ENCODE results near the gene HCN2.

The HCN2 gene

DNA sequence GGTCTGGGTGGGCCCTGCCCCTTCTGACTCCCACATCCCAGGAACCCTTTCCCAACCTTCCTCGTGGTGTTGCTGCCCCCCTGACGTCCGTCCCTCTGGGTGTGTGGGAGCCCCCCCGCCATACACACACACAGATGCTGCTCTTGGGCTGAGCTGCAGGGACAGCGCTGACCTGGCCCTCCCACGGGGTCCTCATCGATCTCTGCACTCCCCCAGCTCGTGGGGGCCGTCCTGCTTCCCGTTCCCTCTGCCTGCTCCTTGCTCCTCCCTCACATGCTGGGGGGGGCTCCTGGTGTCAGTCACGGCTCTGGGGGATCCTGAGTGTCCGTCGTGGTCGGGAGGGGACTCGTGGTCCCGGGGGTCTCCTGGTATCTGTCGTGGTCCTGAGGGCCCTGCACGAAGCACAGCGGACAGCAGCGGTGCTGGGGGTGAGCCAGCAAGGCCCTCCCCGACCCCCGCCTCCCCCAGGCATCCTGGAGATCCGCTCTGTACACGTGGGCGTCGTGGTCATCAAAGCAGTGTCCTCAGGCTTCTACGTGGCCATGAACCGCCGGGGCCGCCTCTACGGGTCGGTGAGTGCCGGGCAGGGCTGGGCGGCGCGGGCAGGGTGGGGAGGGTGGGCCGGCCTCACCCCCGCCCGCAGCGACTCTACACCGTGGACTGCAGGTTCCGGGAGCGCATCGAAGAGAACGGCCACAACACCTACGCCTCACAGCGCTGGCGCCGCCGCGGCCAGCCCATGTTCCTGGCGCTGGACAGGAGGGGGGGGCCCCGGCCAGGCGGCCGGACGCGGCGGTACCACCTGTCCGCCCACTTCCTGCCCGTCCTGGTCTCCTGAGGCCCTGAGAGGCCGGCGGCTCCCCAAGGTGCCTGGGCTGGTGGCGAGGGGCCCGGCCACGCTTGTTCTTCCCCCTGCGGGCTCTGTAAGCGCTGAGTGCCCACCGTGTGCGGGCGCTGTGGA is 53.4 kb downstream of the HCN2 start:
- no peak for DNase-seq

DNA sequence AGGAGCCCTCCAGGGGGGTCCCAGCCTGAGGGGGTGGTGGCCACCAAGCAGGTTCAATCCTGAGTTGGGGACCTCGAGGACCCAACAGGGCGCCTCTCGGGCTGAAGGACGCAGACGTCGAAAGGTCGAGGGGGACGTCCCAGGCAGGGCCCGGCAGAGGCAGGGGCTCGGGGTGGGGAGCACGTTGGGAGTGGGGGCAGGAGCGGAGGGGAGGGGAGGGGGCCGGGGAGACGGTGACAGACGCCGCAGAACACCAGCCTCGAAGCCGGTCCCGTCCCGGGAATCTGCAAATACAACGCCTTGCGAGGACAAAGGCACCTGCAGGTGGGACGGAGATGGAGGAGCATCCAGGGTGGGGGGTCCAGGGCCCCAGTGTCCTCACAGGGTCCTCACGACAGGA is 54.1 kb downstream of the HCN2 start:
- DNase-seq: no peak

DNA sequence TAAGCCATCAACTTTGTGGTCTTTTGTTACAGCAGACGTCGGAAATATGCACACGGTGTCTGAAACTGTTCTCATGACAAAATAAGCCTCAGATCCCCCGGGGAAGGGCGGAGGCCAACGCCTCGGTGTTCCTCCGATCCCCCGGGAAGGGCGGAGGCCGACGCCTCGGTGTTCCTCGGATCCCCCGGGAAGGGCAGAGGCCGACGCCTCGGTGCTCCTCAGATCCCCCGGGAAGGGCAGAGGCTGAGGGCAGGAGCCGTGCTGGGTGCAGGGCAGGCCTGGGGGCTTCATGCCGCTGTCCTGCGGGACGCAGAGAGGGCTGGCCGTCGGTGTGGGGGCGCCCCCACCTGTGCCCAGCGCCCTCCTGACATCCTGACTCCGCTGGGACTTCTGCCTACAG is 54.7 kb downstream of the HCN2 start:
- no peak for DNase-seq

DNA sequence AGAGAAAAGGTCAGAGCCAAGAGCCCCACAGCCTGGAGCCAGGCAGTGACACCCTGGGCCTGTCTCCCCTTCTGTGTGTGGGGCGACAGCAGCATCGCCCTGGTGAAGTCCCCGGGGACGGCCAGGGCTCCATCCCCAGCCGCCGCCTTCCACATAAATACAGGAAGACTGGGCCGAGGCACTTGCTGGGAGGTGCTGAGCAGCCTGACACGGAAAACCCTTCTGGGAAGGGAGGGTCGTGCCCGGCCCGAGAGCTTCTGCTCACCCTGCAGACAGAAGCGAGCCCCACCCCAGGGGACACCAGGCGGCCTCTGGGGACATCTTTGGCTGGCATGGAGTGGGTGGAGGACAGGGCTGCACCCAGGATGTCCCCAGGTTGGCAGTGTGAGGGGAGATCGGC is 55.1 kb downstream of the HCN2 start:
- no peak for DNase-seq

DNA sequence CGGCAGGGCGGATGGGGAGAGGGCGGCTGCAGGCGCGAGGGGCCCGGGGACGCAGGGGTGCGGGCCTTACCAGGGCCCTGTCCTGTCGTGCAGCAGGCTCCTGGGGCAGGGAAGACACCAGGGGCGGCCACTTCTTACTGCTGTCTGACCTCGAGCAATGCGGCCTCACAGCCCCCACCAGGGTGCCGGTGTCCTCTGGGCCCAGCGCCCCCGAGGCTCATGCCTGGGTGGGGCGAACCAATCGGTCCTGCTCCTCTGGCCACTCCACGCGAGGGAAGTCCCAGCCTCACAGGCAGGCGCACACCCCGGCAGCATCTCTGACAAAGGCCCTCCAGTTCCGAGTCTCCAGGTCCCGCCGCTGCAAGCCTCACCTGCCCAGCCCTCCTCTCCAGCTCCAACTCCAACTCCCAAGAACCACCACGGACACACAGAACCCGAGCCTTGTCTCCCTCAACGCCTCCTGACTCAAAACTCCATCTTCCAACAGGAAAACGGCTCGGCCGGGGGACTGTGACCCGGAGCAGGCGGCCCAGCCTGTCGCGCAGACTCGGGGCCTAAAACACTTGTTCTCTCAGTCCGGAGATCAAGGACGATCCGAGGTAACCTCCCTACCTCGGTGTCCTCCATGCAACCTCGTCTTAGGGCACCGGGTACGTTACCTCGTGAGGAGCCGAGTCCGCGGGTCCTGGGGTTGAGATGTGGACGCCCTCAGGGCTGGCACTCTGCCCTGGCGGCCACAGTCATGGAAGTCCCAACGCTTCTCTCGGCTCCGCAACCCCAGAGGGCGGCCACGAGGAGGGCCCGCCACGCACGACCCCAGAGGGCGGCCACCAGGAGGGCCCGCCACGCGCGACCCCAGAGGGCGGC is 56.5 kb downstream of the HCN2 start:
- no peak for DNase-seq

DNA sequence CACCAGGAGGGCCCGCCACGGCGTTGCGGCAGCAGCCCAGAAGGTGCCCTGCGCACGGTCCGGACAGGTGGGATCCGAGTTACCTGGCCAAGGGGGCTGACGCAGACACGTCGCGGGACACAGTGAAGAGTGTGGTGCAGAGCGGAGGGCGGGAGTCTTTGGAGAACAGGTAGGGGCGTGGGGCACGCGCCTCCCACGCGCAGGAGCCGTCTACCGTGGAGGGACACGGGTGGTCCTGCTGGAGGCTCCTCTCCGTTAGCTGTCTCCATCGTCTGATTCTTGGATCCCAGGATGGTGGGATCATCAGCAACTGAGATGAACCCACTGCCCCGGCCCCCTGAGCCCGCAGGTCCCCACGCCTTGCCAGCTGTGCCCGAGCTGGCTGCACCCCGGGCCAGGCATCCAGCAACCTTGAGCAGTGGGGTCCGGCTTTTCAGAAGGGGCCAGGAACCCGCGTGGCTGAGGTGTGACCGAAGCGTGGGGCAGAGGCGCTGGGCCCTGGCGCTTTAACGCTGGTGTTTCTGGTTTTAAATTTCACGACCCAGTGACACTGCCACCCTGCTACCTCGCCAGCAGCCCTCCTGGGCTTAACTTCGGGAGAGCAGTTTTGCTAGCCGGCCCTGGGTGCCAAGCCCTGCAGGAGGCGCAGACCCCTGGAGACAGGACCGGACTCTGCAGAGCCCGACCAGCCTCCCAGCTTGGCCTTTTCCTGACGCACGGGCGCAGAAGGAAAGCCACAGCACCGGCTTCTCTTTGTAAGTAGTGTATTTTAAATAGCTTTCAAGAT is 57.3 kb downstream of the HCN2 start:
- no peak for DNase-seq

DNA sequence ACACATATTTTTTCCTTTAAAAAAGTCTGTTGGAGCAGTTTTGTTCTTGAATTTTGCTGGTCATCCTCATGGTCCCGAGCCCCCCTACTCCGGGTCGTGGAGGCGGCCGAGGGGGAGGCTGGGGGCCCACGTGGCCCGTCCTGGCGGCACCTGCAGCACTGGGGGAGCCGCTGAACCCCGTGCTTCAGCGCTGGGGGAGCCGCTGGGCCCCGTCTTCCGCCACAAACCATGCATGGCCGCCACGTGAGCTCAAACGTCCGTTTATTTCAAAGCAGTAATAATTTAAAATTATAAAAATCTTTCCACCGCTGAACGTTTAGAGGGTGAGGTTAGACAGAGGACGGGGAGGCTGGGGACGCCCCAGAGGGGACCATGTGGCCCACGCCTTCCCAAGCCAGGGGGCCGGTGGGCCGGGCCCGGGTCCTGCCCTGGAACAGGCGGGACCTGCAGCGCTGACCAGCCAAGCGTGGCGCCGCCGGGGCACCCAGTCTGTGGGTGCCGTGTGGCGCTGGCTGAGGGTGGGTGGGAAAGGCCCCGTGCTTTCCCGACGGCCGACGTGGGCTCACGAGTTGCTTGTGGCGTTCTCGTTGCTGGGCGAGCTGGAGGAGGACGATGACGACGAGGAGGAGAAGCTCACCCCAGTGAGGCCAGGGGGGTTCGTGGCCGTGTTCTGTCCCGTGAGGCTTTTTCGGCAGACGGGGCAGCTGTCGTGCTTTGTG is 58.0 kb downstream of the HCN2 start:
- no peak for DNase-seq

DNA sequence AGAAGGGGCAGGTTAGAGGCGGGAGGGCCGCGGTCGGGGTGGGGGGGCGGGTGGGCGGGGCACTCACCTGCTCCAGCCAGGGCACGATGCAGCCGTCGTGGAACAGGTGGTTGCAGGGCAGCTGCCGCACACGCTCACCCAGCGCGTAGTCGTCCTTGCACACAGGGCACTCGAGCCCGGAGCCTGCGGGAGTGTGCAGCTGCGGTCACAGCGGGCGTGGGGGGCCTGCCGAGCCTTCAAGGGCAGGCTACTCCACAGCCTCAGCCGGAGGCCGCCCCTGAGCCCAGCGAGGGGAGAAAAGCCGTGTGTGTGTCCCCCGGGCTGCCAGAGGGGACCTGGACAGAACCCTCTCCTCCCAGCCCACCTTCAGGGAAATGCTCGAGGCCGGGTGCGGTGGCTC is 58.6 kb downstream of the HCN2 start:
- no peak for DNase-seq

DNA sequence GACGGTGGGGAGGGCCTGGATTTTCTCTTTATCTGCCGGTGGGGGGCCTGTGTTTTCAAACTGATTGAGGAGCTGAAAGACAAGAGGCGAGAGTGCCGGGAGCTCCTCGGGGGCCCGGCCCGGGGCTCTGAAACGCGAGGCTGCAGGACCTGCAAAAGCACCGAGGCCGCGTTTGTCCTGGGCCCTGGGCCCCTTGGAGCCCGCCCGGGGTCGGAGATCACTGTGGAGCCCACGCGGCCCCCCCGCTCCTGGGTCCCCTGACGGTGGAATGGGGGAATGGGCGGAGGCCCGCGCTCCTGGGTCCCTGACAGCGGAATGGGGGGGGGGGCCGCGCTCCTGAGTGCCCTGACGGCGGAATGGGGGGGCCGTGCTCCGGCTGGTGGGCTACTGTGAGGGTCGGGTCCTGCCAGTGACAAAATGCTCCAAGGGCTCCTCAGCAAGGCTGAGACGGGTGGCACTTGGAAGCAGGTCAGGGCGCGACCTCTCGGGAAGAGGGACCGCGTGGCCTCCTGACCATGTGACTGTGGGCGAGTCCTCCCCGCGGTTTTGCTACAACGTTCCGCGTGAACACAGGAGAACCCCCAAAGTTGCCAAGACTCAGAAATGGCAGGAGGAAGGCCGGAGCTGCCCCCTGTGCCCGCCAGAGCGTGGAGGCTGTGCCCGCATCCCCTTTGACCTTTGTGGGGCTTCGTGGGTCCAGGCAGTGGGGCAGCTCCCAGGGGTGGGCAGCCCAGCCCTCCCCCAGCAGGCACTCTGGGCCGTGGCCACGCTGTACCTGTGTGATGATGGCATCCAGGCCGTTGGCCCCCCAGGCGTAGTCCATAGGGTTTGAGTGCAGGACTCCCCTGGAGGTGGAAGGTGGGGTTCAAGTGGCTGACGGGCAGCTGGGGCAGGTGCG is 59.5 kb downstream of the HCN2 start:
- no peak for DNase-seq

DNA sequence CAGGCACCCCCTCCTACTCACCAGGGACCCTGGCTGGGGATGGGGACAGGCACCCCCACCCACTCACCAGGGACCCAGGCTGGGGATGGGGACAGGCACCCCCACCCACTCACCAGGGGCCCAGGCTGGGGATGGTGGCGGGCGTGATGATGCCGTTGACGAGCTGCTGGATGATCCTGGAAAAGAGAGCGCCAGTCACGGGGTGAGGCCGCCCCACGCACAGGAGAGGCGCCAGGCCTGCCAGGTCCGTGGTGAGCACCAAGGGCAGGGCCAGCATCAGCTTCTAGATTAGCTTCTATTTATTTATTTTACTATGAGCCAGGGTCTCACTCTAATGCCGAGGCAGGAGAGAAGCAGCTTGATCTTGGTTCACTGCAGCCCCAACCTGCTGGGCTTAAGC is 60.4 kb downstream of the HCN2 start:
- no peak for DNase-seq

DNA sequence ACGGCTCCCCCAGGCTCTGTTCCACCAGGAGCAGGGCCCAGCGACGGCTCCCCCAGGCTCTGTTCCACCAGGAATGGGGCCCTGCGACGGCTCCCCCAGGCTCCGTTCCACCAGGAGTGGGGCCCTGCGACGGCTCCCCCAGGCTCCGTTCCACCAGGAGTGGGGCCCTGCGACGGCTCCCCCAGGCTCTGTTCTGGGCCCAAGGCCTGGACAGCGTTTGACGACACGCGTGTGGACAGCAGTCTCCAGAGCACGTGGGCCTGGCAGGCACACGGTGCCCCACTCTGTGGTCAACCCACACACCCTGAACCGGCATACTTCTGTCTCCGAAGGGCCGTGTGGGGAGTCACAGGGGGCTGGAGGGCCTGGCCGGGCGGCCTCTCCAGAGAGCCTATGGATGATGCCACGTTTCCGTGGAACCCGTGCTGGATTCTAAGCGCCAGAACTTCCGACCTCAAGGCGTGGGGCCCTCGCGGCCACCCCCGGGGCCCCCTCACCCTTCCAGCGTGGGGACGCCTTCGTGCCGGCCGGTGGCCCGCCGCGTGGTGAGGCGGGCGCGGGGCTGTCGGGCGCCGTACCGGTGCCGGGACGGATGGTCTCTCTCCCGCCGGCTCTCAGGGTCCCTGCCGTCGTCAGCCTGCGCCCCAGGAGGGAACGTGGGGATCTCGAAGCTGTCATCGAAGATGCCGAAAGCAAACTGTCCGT is 61.6 kb downstream of the HCN2 start:
- DNase-seq: no peak

DNA sequence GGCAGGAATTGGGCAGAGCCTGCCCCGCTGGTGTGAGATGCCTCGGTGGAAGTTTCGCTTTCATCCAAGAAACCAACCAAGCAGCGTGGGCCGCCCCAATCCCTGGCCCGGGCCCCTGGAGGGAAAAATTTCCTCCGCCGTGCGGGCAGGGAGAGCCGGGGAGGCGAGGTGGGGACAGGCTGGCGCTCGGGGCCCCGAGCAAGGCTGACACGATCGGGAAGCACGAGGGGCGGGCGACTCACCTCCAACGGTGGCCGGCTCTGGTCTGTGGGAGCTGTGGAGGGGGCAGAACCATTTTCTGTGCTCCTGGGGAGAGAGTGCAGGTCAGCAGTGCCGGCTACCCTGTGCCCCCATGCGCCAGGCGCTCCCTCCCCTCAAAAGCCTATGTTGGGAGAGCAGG is 62.3 kb downstream of the HCN2 start:
- DNase-seq: no peak

DNA sequence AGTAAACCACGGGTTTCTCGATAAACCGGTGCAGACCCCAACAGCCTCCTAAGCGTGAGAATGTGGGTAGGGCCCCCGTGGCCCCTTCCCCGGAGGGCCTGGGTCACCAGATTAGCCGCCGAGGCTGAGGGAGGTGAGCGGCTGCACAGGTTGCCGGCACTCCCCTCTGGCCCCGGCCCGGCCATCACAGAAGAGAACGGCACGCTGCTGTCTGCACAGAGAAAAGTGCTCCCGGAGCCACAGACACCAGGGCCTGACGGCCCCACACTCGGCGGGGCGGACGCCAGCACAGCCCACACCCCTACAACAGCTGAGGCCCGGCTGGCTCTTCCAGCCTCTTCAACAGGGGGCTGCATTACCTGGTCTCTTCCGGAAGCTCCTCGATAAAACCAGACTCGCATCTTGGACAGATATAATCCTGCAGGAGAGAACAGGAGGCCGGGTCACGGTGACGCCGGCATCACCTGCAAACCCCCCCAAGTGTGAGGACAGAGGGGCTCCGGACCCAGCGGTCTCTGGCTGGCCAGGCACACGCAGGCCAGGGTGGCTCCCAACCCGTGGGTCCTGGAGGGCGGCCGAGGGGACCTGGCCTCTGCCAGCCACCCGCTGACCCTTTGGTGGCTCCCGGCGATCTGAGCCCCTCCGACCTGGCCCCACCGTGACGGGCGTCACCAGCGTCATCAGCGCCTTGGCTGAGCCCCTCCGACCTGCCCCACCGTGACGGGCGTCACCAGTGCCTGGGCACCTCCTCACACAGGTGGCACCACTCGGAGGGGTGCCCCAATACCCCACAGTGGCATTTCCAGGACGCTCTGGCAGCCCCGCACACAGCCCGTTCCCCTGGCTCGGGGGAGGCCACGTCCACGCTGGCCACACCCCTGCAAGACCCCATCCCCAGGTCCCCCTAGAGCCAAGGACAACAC is 63.0 kb downstream of the HCN2 start:
- DNase-seq: no peak

DNA sequence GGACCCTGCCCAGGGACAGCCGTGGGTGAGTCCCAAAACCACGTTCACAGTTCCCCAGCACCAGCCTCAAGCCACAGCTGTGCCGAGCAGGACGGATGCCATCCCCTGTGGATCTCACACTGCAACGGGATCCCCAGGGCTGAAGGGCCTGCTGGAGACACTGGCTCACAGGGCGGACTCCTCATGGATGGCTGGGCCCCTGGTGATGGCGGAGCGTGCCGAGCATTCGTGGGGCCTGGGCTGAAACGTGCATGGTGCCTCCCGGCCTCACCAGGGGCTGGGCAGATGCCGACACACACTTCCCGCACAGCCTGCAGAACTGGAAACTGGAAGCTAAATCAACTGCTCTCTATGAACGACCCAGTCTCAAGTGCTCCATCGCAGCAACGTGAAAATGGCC is 63.7 kb downstream of the HCN2 start:
- DNase-seq: no peak

DNA sequence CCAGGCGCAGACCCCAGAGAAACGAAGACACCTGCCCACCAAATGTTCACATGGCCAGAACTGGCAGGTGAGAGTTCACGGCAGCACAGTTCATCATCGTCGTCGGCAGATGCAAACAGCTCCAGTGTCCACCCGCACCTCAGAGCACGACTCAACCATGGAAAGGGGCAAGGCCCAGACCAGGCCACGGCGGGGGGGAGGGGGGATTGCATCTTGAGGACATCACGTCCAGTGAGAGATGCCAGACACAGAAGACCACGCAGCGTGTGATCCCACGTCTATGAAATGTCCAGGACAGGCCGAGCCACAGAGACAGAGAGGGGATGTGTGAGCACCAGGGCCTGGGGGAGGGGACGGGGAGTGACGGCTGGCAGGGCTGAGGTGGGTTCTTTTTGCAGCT is 66.0 kb downstream of the HCN2 start:
- DNase-seq: no peak

DNA sequence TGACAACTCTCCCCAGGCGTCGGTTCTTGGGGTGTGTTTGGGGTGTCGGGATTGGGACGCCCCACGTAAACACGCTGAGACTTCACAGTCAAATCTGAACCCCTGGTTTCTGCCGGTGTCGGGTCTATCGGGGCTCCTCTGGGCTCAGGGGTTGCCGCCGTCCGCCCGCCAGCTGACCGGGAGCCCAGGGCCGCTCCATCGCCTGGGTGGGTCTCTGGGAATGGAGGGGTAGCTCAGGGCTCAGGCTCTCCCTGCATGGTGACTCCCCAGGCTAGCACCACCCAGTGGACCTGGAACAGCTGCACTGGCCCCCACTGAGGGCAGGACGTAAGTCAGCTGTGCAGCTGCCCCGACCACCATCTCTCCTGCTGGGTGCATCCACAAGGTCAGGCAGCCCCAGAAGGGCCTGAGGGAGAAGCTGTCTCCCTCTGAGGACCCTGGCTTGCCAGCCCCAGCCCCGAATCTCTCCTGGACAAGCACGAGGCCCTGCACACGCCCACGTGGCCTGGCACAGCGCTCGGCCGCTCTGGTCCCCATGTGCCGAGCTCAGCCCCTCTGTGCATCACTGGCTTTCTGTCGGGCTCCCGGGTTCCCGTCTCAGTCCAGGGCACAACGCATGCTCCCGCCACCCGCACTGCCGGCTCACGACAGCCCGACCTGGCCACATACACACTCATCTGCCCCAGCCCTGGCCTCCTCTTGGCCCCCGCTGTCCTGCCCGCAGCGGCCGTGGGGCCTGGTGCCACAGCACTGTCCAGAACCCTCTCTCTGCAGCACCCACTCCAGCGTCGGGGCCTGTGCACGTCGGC is 67.3 kb downstream of the HCN2 start:
- no peak for DNase-seq

DNA sequence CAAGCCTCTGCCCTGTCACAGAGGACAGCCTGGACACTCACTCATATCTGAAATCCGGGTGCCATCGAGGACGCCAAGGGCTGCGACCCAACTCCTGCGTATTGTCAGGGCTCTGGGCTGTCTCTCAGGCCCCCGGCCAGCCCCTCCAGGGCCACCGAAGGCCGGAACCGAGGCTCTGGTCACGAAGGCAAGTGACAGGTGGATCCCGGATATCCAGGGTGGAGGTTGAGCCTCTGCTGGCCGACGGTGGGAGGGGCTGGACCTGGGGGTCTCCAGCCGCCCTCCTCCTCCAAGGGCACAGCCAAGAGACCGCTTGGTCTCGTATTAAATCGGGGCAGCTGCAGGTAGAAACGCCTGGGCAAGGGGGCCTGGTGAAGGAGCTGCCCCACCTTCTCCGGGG is 67.9 kb downstream of the HCN2 start:
- no peak for DNase-seq

DNA sequence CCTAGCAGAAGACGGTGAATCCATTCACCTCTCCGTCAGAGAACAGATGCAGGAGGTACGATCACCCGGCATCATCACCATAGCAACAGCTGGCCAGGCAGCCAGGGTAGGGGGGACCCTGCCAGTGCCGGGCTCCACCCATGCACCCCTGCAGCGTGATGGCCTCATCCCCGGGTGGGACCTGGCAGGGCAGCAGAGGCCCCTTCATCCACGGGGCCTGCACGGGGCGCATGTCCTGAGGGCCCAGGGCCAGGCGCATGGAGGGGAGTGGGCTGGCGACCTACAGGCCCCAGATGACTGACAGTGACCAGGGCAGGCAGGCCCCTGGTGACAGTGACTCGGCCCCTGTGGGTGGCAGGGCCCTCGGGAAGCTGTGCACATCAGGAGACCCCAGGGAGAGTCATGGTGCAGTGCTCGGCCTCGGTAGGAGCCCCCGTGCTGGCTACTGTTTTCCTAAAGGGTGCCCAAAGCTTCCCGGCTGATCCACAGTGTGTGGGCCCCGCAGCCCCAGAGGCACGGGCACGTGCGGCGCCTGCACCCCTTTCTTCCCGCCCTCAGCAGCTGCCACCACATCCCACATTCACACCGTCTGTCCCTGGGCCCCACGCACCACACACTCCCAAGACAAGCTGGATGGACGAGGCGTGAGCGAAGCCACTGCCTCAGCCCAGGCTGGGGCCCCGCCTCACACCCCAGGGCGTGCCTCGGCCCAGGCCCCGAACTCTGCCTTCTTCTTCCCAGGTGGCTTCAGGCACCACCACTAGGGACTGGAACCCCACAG is 68.6 kb downstream of the HCN2 start:
- no peak for DNase-seq

Data from NCI-H226 (cell line).